Measurements from ENCODE around the gene SPTBN1.
"Not testable (repeated sequence)": the region's sequence is repeated elsewhere in the genome, so short reads cannot be mapped to it uniquely, and the experiment has no call there.

SPTBN1 gene

DNA sequence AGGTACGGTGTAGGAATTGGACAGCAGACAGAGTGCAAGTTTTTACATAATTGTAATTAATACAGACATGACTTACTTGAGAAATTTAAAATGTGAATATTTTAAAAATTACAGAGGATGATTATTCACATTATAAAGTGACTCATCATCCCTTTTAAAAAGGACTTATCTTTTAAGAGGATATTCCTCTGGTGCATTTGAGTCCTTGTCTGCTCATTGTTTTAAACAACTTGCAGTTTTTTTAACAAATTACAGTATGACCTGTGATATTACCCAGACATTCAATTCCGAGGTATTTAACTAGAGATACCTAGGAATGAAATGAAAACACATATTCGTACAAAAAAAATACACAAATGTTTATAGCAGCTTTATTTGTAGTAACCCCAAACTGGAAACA is 38.0 kb downstream of the SPTBN1 start:
- Mint-ChIP-seq H3K27ac (no peak overlapping the region), H3K4me3 (no peak overlapping the region), H3K27me3 (peaks cover 8% of the 10 kb centered on the region), H3K4me1 (ENCODE audit: low read depth) (peaks cover 3% of the 10 kb centered on the region), H3K9me3 (no peaks in the 10 kb centered on the region), H3K36me3 (ENCODE audit: low read depth) (no peaks in the 10 kb centered on the region)
- DNase-seq: no peak

DNA sequence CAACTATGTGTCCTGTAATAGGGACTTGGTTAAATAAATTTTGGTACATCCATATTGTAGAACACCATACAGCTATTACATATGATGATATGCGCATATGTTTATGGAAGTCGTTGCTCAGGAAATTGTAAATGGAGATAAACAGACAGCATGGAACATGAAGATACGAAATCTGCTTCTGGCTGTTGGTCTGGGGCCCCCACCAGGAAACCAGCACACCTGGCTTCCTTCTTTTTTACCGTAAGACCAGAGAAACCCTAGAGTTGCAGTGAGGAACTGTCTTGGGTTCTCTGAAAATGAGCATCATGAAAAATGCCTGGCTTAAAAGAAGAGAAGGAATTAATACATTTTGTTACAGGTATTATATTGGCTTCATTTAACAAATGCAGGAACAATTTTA is 40.8 kb downstream of the SPTBN1 start:
- Mint-ChIP-seq H3K36me3 (ENCODE audit: low read depth) (no peaks in the 10 kb centered on the region), H3K27me3 (peaks cover 3% of the 10 kb centered on the region), H3K27ac (no peak overlapping the region), H3K4me1 (ENCODE audit: low read depth) (peaks cover 3% of the 10 kb centered on the region), H3K4me3 (no peak overlapping the region), H3K9me3 (no peaks in the 10 kb centered on the region)
- DNase-seq: no peak

DNA sequence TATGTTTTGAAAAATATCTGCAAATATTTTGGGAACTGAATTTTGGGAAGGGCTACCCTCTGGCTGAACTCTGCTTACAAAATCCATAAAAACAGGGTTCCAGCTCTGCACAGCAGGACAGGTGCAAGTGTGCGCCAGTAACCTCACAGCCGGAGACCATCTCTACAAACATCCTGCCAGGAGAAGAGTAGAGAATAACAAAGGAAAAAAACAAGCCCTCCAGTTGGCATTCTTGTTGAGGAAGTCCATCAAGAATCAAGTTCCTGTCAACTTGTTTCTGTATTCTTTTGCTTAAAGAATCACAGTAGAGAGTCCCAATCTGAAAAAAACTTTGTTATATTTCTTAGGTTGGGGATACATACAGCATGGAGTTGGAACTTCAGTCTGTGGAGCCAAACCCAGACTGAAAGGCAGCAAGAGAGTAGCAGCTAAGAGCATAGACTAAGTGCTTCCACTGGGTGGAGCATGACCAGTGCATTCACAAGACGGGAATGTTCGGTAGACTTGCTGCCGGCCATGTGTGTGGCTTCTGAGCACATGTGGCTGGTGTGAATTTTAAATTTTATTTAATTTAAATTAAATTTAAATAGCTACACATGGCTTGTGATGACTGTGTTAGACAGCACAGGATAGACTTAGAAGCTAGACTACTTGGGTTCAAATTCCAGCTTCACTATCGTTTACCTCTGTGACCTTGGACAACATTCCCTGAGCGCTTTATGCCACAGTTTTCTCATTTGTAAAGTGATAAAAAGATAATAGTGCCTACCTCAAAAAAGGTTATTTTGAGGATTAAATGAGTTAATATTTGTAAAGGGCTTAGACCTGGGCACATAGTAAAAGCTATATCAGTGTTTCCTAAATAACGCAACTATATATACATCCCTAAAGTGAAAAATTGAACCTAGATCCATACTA is 41.9 kb downstream of the SPTBN1 start:
- H3K27ac Mint-ChIP-seq: no peak overlapping the region

DNA sequence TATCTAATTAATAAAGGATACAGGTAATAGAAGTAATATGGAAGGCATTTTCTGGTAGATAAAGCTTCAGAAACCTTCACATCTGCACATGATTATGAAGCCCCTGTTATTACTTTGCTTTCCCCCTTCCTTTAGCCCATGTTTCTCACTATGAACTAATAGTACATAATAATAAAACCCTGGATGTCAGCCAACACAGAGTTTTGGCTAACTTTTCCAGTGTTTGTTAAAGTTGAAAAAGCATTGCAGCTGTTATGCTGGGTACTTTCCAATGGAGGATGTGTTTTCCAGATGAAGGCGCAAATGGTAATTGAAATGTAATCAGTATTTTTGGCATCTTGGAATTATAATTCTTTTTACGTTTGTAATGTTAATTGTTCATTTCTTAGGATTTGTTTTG is 43.5 kb downstream of the SPTBN1 start:
- no peak for DNase-seq
- Mint-ChIP-seq H3K27ac (no peak overlapping the region), H3K9me3 (no peaks in the 10 kb centered on the region), H3K27me3 (no peaks in the 10 kb centered on the region), H3K4me3 (no peak overlapping the region), H3K36me3 (ENCODE audit: low read depth) (no peaks in the 10 kb centered on the region), H3K4me1 (ENCODE audit: low read depth) (peaks cover 3% of the 10 kb centered on the region)

More for the DNA sequence above, 41.9 kb downstream of the SPTBN1 start:
- H3K27me3 Mint-ChIP-seq: no peaks in the 10 kb centered on the region
- no peaks in the 10 kb centered on the region for H3K9me3 Mint-ChIP-seq
- peaks cover 3% of the 10 kb centered on the region for H3K4me1 Mint-ChIP-seq (ENCODE audit: low read depth)
- no peaks in the 10 kb centered on the region for H3K36me3 Mint-ChIP-seq (ENCODE audit: low read depth)
- DNase-seq: no peak
- no peak overlapping the region for H3K4me3 Mint-ChIP-seq

DNA sequence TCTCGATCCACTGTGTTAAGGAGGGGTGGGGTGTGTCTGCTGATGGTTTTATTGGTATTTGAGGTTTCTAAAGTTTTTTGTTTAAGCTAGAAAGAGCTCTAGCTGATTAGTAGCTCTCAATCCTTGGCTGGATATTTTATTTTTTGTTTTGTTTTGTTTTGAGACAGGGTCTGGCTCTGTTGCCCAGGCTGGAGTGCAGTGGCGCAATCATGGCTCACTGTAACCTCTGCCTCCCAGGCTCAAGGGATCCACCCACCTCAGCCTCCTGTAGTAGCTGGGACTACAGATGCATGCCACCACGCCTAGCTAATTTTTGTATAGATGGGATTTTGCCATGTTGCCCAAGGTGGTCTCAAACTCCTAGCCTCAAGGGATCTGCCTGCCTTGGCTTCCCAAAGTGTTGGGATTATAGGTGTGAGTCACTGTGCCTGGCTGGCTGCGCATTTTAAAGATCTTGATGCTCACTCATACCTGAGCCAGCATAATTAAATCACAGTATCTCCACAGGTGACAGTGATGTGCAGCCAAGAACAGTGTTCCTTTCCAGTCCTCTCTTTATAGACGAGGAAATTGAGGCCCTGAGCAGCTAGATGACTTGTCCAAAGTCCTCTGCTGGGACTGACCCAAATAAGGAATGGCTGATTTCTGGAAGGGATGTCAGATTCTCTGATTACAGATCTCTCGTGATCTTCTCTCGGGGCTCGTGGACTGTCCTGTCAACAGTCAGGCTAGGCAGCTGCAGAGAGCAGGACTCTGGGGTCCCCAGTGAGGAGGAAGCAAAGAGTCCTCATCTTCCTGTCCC is 44.5 kb downstream of the SPTBN1 start:
- Mint-ChIP-seq H3K27me3 (no peaks in the 10 kb centered on the region), H3K27ac (no peak overlapping the region)

DNA sequence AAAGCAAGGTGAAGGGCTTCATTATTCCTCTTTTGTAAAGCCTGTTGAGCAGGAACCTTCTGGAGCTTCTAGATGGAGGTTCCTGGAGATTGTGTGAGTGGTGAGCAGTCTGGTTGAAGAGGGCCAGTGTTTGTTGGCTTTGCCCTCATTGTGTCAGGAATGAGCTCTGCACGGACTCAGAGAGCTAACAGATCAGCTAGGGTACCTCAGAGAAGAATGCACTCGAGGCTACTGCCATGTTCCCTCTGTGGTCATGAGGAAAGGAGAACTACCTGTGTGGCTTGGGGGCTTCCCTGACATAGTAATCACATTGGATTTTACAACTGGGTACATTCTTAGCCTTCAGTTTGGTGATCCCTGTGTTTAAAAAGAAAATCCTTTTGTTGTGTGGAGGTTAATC is 46.6 kb downstream of the SPTBN1 start:
- Mint-ChIP-seq H3K9me3 (no peaks in the 10 kb centered on the region), H3K27me3 (no peaks in the 10 kb centered on the region), H3K4me1 (ENCODE audit: low read depth) (no peaks in the 10 kb centered on the region), H3K4me3 (no peak overlapping the region), H3K36me3 (ENCODE audit: low read depth) (no peaks in the 10 kb centered on the region), H3K27ac (no peak overlapping the region)
- no peak for DNase-seq

More for the DNA sequence above, 44.5 kb downstream of the SPTBN1 start:
- Mint-ChIP-seq H3K36me3 (ENCODE audit: low read depth) (no peaks in the 10 kb centered on the region), H3K4me1 (ENCODE audit: low read depth) (peaks cover 3% of the 10 kb centered on the region), H3K9me3 (no peaks in the 10 kb centered on the region), H3K4me3 (no peak overlapping the region)
- no peak for DNase-seq

DNA sequence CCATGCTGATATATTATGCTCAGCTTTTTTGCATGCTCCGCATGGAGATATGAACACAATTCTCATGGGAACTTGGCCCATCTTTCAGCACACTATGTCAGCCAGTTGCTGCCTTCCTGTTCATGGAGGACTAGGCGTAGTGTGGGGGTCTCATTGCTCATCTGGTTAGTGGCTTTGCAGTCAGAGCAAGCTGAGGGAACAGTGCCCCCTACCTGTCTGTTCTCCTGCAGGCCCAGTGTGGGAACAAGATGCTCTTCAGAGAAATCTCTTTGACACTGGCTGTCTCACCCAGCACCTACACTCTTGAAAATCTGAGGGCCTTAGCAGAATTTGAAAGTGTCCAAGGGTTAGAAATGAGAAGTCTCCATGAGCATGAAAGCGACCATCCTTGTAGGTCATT is 47.1 kb downstream of the SPTBN1 start:
- no peaks in the 10 kb centered on the region for H3K27me3 Mint-ChIP-seq
- peak; percentile 43 for DNase-seq
- H3K36me3 Mint-ChIP-seq (ENCODE audit: low read depth): no peaks in the 10 kb centered on the region
- no peaks in the 10 kb centered on the region for H3K9me3 Mint-ChIP-seq
- H3K27ac Mint-ChIP-seq: no peak overlapping the region
- H3K4me1 Mint-ChIP-seq (ENCODE audit: low read depth): no peaks in the 10 kb centered on the region
- no peak overlapping the region for H3K4me3 Mint-ChIP-seq

DNA sequence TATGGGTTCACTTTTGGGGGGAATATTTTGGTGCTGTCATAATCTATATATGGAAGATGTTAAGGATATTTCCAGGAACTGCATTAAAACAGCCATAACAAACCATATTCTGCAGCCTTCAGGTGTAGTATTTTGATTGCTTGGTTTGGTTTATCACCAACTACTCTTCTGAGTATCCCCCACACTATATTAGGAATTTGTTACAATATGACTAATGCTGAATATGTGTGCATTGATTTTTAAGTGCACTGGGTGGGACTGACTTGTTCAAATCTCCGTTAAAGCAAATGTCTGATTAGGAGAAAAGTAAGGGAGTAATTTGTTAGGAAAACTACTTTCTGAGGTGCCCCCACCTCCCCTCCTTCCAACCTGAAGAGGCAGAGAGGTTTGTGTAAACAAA is 47.7 kb downstream of the SPTBN1 start:
- Mint-ChIP-seq H3K27me3 (no peaks in the 10 kb centered on the region), H3K27ac (no peak overlapping the region), H3K36me3 (ENCODE audit: low read depth) (no peaks in the 10 kb centered on the region), H3K9me3 (no peaks in the 10 kb centered on the region), H3K4me1 (ENCODE audit: low read depth) (no peaks in the 10 kb centered on the region), H3K4me3 (no peak overlapping the region)
- DNase-seq: no peak

DNA sequence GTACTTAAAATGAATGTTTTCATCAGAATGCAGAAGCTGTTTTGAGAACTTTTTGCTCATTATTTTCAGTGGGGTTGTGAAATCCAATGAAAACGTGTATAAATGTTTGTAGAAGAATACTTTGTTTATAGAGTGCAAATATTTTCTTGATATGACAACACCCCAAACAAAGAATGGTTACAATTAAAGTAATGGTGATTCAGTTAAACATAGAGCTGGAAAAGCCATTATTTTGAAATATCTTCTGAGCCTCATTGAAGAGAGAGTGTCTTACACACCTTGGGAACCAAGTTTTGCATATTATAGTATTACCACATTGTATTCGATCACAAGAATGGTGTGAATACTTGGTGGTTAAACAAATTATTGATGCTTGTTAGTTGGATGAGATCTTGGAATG is 48.7 kb downstream of the SPTBN1 start:
- Mint-ChIP-seq H3K9me3 (no peaks in the 10 kb centered on the region), H3K27ac (no peak overlapping the region), H3K36me3 (ENCODE audit: low read depth) (no peaks in the 10 kb centered on the region), H3K4me3 (no peak overlapping the region), H3K27me3 (no peaks in the 10 kb centered on the region), H3K4me1 (ENCODE audit: low read depth) (no peaks in the 10 kb centered on the region)
- DNase-seq: no peak

DNA sequence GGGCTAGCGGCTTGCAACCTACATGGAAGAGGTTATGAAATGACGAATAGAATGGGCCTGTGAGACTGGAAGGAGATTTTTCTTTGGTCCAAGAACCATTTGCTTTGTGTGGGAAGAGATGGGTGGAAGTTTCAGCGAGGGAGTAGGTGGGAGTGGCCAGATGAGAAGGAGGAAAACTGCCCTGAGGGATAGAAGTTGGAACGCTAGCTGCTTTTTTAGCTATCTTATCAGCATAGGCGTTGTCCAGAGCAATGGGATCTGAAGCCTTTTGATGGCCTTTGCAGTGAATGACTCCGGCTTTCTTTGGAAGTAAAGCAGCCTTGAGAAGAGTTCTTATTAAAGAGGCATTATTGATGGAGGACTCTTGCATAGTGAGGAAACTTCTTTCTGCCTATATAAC is 52.4 kb downstream of the SPTBN1 start:
- Mint-ChIP-seq H3K4me3 (no peak overlapping the region), H3K27me3 (peaks cover 3% of the 10 kb centered on the region), H3K9me3 (no peaks in the 10 kb centered on the region), H3K36me3 (ENCODE audit: low read depth) (no peaks in the 10 kb centered on the region), H3K4me1 (ENCODE audit: low read depth) (peaks cover 5% of the 10 kb centered on the region), H3K27ac (no peak overlapping the region)
- DNase-seq: no peak

DNA sequence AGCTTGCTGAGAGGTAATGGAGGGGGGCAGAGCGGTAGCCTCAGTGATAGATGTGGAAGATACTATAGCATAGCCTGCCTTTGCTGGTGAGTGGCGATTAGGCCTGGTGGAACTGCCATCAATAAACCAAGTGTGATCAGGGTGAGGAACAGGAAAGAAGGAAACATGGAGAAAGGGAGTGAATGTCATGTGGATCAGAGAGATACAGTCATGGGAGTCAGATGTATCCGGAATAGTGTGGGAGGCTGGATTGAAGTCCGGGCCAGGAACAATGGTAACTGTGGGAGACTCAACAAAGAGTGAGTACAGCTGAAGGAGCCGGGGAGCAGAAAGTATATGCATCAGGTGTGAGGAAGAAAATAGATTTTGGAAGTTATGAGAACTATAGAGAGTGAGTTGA is 52.9 kb downstream of the SPTBN1 start:
- not testable (repeated sequence) for H3K27me3 Mint-ChIP-seq; H3K4me1 Mint-ChIP-seq (ENCODE audit: low read depth); H3K27ac Mint-ChIP-seq; H3K36me3 Mint-ChIP-seq (ENCODE audit: low read depth); H3K9me3 Mint-ChIP-seq; H3K4me3 Mint-ChIP-seq; DNase-seq

DNA sequence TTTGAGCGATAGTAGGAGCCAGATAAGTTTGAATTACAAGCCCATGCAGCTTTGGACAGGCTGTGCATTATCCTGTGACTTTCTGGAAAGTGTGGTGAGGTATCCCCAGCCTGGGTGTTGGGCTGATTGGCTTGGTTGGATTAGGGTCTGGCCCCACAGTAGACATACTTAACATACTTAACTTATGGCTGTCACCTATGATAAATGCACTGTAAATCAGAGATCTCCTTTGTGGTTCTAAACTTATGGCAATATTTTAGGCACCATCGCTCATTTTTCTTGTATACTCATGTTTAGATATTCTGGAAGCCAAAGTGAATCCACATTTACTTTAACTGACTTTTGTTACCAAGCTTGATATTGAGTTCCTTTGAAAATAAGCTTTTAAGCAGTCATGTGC is 54.8 kb downstream of the SPTBN1 start:
- Mint-ChIP-seq H3K27me3 (peaks cover 3% of the 10 kb centered on the region), H3K4me1 (ENCODE audit: low read depth) (peaks cover 5% of the 10 kb centered on the region), H3K4me3 (no peak overlapping the region), H3K36me3 (ENCODE audit: low read depth) (no peaks in the 10 kb centered on the region), H3K9me3 (no peaks in the 10 kb centered on the region), H3K27ac (no peak overlapping the region)
- DNase-seq: no peak

DNA sequence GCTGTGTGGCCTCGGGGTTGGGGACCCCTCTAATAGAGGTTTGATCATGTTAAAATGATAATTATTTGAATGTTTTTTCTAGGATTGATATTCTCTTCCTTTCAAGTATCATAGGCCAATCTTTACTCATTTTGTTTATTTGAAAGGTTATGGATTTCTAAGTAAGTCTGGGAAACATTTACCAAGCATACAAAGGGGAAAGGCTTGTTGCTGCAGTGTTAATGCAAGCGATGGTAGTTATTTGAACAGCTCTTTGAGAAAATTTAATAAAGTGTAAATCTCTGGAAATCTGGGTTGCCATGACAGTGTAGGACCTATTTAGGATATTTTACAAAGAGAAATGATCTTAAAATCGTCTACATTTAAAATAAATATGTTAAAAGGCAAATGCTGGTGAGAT is 56.1 kb downstream of the SPTBN1 start:
- peaks cover 3% of the 10 kb centered on the region for H3K27me3 Mint-ChIP-seq
- no peaks in the 10 kb centered on the region for H3K9me3 Mint-ChIP-seq
- H3K4me1 Mint-ChIP-seq (ENCODE audit: low read depth): peaks cover 5% of the 10 kb centered on the region
- no peak for DNase-seq
- H3K36me3 Mint-ChIP-seq (ENCODE audit: low read depth): no peaks in the 10 kb centered on the region
- H3K4me3 Mint-ChIP-seq: no peak overlapping the region
- no peak overlapping the region for H3K27ac Mint-ChIP-seq

DNA sequence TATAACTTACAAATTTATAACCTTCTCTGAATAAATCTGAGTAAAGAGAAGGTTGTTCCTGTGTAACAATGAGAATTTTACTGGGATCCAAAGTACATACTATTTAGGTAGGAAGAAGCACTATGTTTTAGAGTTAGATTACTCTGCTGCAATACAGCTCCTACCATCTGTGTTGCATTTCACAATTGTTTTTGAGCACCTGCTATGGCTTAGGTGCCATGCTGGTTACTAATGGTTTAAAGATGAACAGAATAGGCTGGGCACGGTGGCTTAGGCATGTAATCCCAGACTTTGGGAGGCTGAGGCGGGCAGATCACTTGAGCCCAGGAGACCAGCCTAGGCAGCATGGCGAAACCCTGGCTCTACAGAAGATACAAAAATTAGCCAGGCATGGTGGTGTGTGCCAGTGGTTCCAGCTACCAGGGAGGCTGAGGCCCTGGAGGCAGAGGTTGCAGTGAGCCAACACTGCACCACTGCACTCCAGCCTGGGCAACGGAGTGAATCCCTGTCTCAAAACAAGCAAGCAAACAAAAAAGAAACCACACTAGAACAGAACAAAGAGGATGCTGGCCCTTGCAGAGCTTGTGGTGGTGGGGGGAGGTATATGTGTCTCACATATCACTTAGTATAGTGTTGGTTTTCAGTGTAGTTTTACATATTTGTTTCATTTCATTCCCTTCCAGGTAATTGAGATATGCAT is 56.7 kb downstream of the SPTBN1 start:
- Mint-ChIP-seq H3K4me1 (ENCODE audit: low read depth) (peaks cover 5% of the 10 kb centered on the region), H3K27me3 (peaks cover 3% of the 10 kb centered on the region), H3K27ac (no peak overlapping the region), H3K4me3 (no peak overlapping the region), H3K9me3 (no peaks in the 10 kb centered on the region), H3K36me3 (ENCODE audit: low read depth) (no peaks in the 10 kb centered on the region)
- no peak for DNase-seq

DNA sequence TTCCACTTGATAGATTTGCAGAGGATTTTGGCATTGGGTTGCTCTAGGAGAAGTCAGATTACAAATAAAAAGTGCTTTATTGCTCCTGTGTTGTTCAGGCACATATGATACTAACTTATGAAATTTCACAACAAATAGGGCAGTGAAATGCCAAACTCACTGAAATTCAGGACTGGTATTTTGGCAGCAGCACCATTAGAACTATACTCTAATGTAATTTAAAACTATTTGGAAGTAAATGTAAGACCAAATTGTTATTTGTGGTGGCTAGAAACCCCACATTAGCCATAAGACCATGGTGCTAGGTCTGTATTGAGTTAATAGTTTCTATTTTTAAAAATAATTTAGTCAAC is 57.2 kb downstream of the SPTBN1 start:
- Mint-ChIP-seq H3K4me3 (no peak overlapping the region), H3K9me3 (no peaks in the 10 kb centered on the region), H3K4me1 (ENCODE audit: low read depth) (peaks cover 5% of the 10 kb centered on the region), H3K27me3 (peaks cover 3% of the 10 kb centered on the region), H3K36me3 (ENCODE audit: low read depth) (no peaks in the 10 kb centered on the region), H3K27ac (no peak overlapping the region)
- no peak for DNase-seq

Measured in activated T-cell treated with anti-CD3 and anti-CD28 coated beads, Interleukin-2, amount 50 U/mL, for 24 hours (primary cell).